ENCODE measurements around the gene OSBPL9. TPM values are rescaled to one million over a fixed set of nuclear protein-coding genes. Genes with fewer than 3 reads are reported as not detected.
"Not testable (repeated sequence)": the region's sequence is repeated elsewhere in the genome, so short reads cannot be mapped to it uniquely, and the experiment has no call there.

OSBPL9 gene
- total RNA-seq, 1 donor from 2014 or later, result 91.2 TPM

GRCh38 chr1:51814513-51814912, 197.6 kb downstream of the OSBPL9 start:
- no peaks in the 10 kb centered on the region for H3K4me1 Mint-ChIP-seq (ENCODE audit: unreplicated experiment)
- no peaks in the 10 kb centered on the region for H3K9me3 Mint-ChIP-seq (ENCODE audit: unreplicated experiment)
- no peaks in the 10 kb centered on the region for H3K27me3 Mint-ChIP-seq (ENCODE audit: unreplicated experiment)
- H3K27ac Mint-ChIP-seq (ENCODE audit: unreplicated experiment), result no peak overlapping the region
- TF ChIP-seq, protein P1, sequence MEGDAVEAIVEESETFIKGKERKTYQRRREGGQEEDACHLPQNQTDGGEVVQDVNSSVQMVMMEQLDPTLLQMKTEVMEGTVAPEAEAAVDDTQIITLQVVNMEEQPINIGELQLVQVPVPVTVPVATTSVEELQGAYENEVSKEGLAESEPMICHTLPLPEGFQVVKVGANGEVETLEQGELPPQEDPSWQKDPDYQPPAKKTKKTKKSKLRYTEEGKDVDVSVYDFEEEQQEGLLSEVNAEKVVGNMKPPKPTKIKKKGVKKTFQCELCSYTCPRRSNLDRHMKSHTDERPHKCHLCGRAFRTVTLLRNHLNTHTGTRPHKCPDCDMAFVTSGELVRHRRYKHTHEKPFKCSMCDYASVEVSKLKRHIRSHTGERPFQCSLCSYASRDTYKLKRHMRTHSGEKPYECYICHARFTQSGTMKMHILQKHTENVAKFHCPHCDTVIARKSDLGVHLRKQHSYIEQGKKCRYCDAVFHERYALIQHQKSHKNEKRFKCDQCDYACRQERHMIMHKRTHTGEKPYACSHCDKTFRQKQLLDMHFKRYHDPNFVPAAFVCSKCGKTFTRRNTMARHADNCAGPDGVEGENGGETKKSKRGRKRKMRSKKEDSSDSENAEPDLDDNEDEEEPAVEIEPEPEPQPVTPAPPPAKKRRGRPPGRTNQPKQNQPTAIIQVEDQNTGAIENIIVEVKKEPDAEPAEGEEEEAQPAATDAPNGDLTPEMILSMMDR (IDR thresholded peaks at IDR 0.05; ENCODE audit: unreplicated experiment), result no peak
- peaks cover 6% of the 10 kb centered on the region for H3K36me3 Mint-ChIP-seq (ENCODE audit: low read depth, unreplicated experiment)
- DNase-seq (ENCODE audit: low spot score), result no peak
- H3K4me3 Mint-ChIP-seq (ENCODE audit: unreplicated experiment), result no peak overlapping the region

- no peak overlapping the region for H3K4me3 Mint-ChIP-seq (ENCODE audit: unreplicated experiment)
- peaks cover 3% of the 10 kb centered on the region for H3K36me3 Mint-ChIP-seq (ENCODE audit: low read depth, unreplicated experiment)
- no peak for DNase-seq (ENCODE audit: low spot score)
- TF ChIP-seq, protein P1 (IDR thresholded peaks at IDR 0.05; ENCODE audit: unreplicated experiment), result no peak
- H3K27ac Mint-ChIP-seq (ENCODE audit: unreplicated experiment), result no peak overlapping the region
- no peaks in the 10 kb centered on the region for H3K27me3 Mint-ChIP-seq (ENCODE audit: unreplicated experiment)
- H3K9me3 Mint-ChIP-seq (ENCODE audit: unreplicated experiment), result no peaks in the 10 kb centered on the region
- H3K4me1 Mint-ChIP-seq (ENCODE audit: unreplicated experiment), result no peaks in the 10 kb centered on the region
Measured at GRCh38 chr1:51818487-51818886, 201.6 kb downstream of the OSBPL9 start.

DNA sequence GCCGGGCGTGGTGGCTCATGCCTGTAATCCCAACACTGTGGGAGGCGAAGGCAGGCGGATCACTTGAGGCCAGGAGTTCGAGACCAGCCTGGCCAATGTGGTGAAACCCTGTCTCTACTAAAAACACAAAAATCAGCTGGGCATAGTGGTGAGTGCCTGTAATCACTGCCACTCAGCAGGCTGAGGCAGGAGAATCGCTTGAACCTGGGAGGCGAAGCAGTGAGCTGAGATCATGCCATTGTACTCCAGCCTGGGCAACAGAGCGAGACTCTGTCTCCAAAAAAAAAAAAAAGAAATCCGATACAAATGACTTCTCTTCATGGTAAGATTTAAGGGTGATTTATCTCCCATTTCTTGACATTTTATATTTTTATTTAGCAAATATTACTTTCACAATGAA, 202.1 kb downstream of the OSBPL9 start:
- H3K27ac Mint-ChIP-seq (ENCODE audit: unreplicated experiment); H3K27me3 Mint-ChIP-seq (ENCODE audit: unreplicated experiment); H3K36me3 Mint-ChIP-seq (ENCODE audit: low read depth, unreplicated experiment); H3K4me3 Mint-ChIP-seq (ENCODE audit: unreplicated experiment); H3K4me1 Mint-ChIP-seq (ENCODE audit: unreplicated experiment); DNase-seq (ENCODE audit: low spot score); H3K9me3 Mint-ChIP-seq (ENCODE audit: unreplicated experiment): not testable (repeated sequence)

DNA sequence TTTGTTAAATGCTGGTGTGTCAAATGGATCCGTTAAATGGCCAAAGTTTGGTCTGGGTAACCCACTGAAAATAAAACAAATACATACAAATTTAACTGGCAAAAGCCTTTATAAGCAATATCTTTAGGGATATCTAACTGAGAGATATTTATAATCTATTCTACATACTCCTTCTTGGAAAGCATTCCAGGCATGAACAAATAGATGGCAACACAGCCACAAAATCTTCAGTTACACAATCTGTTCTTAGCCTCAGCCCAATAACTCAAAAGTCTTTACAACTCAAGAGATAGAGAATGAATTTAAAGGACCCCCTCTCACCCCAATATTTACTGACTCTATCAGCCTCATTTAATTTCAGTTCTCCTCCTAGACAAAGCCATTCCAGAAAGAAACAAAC, 202.9 kb downstream of the OSBPL9 start:
- Mint-ChIP-seq H3K27me3 (ENCODE audit: unreplicated experiment) (no peaks in the 10 kb centered on the region), H3K27ac (ENCODE audit: unreplicated experiment) (no peak overlapping the region), H3K36me3 (ENCODE audit: low read depth, unreplicated experiment) (no peaks in the 10 kb centered on the region), H3K4me1 (ENCODE audit: unreplicated experiment) (no peaks in the 10 kb centered on the region), H3K4me3 (ENCODE audit: unreplicated experiment) (no peak overlapping the region), H3K9me3 (ENCODE audit: unreplicated experiment) (no peaks in the 10 kb centered on the region)
- TF ChIP-seq, protein P1 (IDR thresholded peaks at IDR 0.05; ENCODE audit: unreplicated experiment), result no peak
- no peak for DNase-seq (ENCODE audit: low spot score)

GRCh38 chr1:51829058-51829457, 212.2 kb downstream of the OSBPL9 start:
- Mint-ChIP-seq H3K9me3 (ENCODE audit: unreplicated experiment) (no peaks in the 10 kb centered on the region), H3K27me3 (ENCODE audit: unreplicated experiment) (no peaks in the 10 kb centered on the region), H3K36me3 (ENCODE audit: low read depth, unreplicated experiment) (peaks cover 6% of the 10 kb centered on the region), H3K27ac (ENCODE audit: unreplicated experiment) (no peak overlapping the region), H3K4me3 (ENCODE audit: unreplicated experiment) (no peak overlapping the region), H3K4me1 (ENCODE audit: unreplicated experiment) (no peaks in the 10 kb centered on the region)
- DNase-seq (ENCODE audit: low spot score), result no peak
- TF ChIP-seq, protein P1 (IDR thresholded peaks at IDR 0.05; ENCODE audit: unreplicated experiment), result no peak

- TF ChIP-seq, protein P1 (IDR thresholded peaks at IDR 0.05; ENCODE audit: unreplicated experiment), result no peak
- Mint-ChIP-seq H3K4me1 (ENCODE audit: unreplicated experiment) (no peaks in the 10 kb centered on the region), H3K27me3 (ENCODE audit: unreplicated experiment) (no peaks in the 10 kb centered on the region), H3K36me3 (ENCODE audit: low read depth, unreplicated experiment) (peaks cover 13% of the 10 kb centered on the region), H3K9me3 (ENCODE audit: unreplicated experiment) (no peaks in the 10 kb centered on the region), H3K4me3 (ENCODE audit: unreplicated experiment) (no peak overlapping the region), H3K27ac (ENCODE audit: unreplicated experiment) (no peak overlapping the region)
- DNase-seq (ENCODE audit: low spot score), result no peak
Measured at GRCh38 chr1:51833700-51834099, 216.8 kb downstream of the OSBPL9 start.
